A549 (cell line): Measurements from ENCODE around the gene MYO15A. TPM values are rescaled to one million over a fixed set of nuclear protein-coding genes. Genes with fewer than 3 reads are reported as not detected.

Experiments
- ATAC-seq, 2 experiments: fragments of 200-7000 bp in 1 of 2; fragments of >200 bp in 1 of 2; cut with Nextera tagmentation in 1 of 2; cut with Tn5 transposase in 1 of 2; 3 replicates each; pipeline versions ENCODE4 v1.8.0 to v1.9.1; 2018 to 2020; ENCODE audit warnings: mild to moderate bottlenecking in 1 of 2, moderate library complexity in 1 of 2
- CTCF ChIA-PET: fragments of 300-600 bp; sonication (Branson Sonifier 250); formaldehyde crosslinking; extraction: SDS; loops from one replicate; lab custom pipeline; 2021; ENCODE audit warnings: antibody characterized with exemption, inconsistent platforms; lab: Yijun Ruan, JAX
- POLR2A ChIA-PET: fragments of 350-600 bp; formaldehyde crosslinking; extraction: SDS; loops from one replicate; lab custom pipeline; 2021; ENCODE audit warnings: antibody characterized with exemption, inconsistent platforms; lab: Yijun Ruan, JAX
- DNase-seq, 2 experiments: peaks; one replicate each; pipeline versions ENCODE4 v3.0.0 to v3.0.0-alpha.2; 2011 to 2016; ENCODE audit warnings: low read depth in 1 of 2, low spot score in 1 of 2
- FAIRE-seq: peaks from 2 replicates; lab custom pipeline; 2011; peaks lifted over from hg19 to GRCh38; lab: Jason Lieb, UNC
- H3K27ac ChIP-seq, 2 experiments: fragments of >200 bp; sonication (Bioruptor Twin); formaldehyde crosslinking; 3 replicates each; pipeline ENCODE4 v1.5.1; 2016 to 2017
- H3K4me1 ChIP-seq: fragments of >200 bp; sonication (Bioruptor Twin); formaldehyde crosslinking; 3 replicates; pipeline ENCODE4 v1.6.1; 2016
- H3K4me2 ChIP-seq: fragments of >200 bp; sonication (Bioruptor Twin); formaldehyde crosslinking; 3 replicates; pipeline ENCODE4 v1.6.1; 2016
- H3K4me3 ChIP-seq: fragments of >200 bp; sonication (Bioruptor Twin); formaldehyde crosslinking; 3 replicates; pipeline ENCODE4 v1.5.1; 2016
- H3K9me3 ChIP-seq: fragments of >200 bp; sonication (Bioruptor Twin); formaldehyde crosslinking; 3 replicates; pipeline ENCODE4 v1.6.1; 2016
- ATOH8 ChIP-seq: fragments of 250-450 bp; sonication (Bioruptor Pico); IDR thresholded peaks from 2 replicates; pipeline ENCODE4 v1.5.0; 2020; ENCODE audit warnings: low read depth, mild to moderate bottlenecking, moderate library complexity
- BCL3 ChIP-seq: fragments of >200 bp; sonication (Bioruptor Twin); formaldehyde crosslinking; IDR thresholded peaks from 3 replicates; pipeline ENCODE4 v1.6.1; 2016
- CBX8 ChIP-seq: fragments of 200-600 bp; sonication (generic); IDR thresholded peaks from 2 replicates; pipeline ENCODE4 v1.6.1; 2016
- CEBPB ChIP-seq, 2 experiments: fragments of >200 bp in 1 of 2; sonication (Bioruptor Twin) in 1 of 2; formaldehyde crosslinking in 1 of 2; IDR thresholded peaks; 2 replicates each; pipeline ENCODE4 v1.6.1; 2012 to 2016
- CHD2 ChIP-seq: fragments of 150-350 bp; IDR thresholded peaks from 2 replicates; pipeline ENCODE4 v1.6.1; 2014; ENCODE audit warnings: low read length; ENCODE audit not compliant: partially characterized antibody
- E2F6 ChIP-seq: IDR thresholded peaks from 2 replicates; pipeline ENCODE4 v1.6.1; 2012; ENCODE audit warnings: low read depth, borderline replicate concordance
- FOSB ChIP-seq: fragments of 250-450 bp; sonication (Bioruptor Pico); IDR thresholded peaks from 2 replicates; pipeline ENCODE4 v1.5.0; 2020; ENCODE audit warnings: mild to moderate bottlenecking, moderate library complexity
- GATA3 ChIP-seq: IDR thresholded peaks from 2 replicates; pipeline ENCODE4 v1.6.1; 2012; ENCODE audit warnings: borderline replicate concordance
- HOXB5 ChIP-seq: fragments of 250-450 bp; sonication (Bioruptor Pico); IDR thresholded peaks from 2 replicates; pipeline ENCODE4 v1.5.0; 2020; ENCODE audit warnings: mild to moderate bottlenecking, moderate library complexity
- JUN ChIP-seq, 2 experiments: fragments of >200 bp; sonication (Bioruptor Twin); formaldehyde crosslinking; IDR thresholded peaks; 2 replicates in 1 of 2; 3 replicates in 1 of 2; pipeline ENCODE4 v1.6.1; 2016 to 2017
- MAX ChIP-seq: IDR thresholded peaks from 2 replicates; pipeline ENCODE4 v1.6.1; 2012
- PBX3 ChIP-seq: IDR thresholded peaks from 2 replicates; pipeline ENCODE4 v1.6.1; 2012
- POLR2A ChIP-seq: IDR thresholded peaks from 2 replicates; pipeline ENCODE4 v1.6.1; 2012; ENCODE audit warnings: mild to moderate bottlenecking, low read length
- TFCP2L1 ChIP-seq: fragments of 250-450 bp; sonication (Bioruptor Pico); IDR thresholded peaks from 2 replicates; pipeline ENCODE4 v1.5.0; 2021; ENCODE audit warnings: mild to moderate bottlenecking
- ZFP36 ChIP-seq: fragments of 450-650 bp; IDR thresholded peaks from 2 replicates; pipeline ENCODE4 v1.6.1; 2014; ENCODE audit warnings: borderline replicate concordance; ENCODE audit not compliant: partially characterized antibody
- WGBS: methylation state at CpG from one replicate; pipeline ENCODE4 v1.1.6; 2017; ENCODE audit errors: missing lambda C conversion rate; 5-methylcytosine and 5-hydroxymethylcytosine counted together
- polyA plus RNA-seq, 4 experiments: library from polyadenylated mRNA; depleted of rRNA in 3 of 4; stranded (reverse); fragments of >200 nt; fragmentation: RNase III in 1 of 4; extraction: RNeasy Plus Mini Kit Qiagen cat#74134 plus additional on column Dnase treatment in 1 of 4; gene quantifications; 2 replicates in 3 of 4; 3 replicates in 1 of 4; pipeline ENCODE4 v1.2.3, GENCODE V29; 2011 to 2017

The MYO15A gene
- polyA plus RNA-seq, 2 of the 4 experiments (the other 2 are of a cell fraction): 0.22 to 0.26 TPM

GRCh38 chr17:18224387-18225120 lies 116.0 kb downstream of the MYO15A start:
- Histone ChIP-seq H3K9me3 (no peaks in the 10 kb centered on the region), H3K4me3 (peak overlapping the region; percentile 34), H3K4me2 (peak overlapping the region; percentile 84), H3K27ac (peak overlapping the region; percentile 57 to 73), H3K4me1 (peaks cover 17% of the 10 kb centered on the region)
- FAIRE-seq (no peak), ATAC-seq (peak in 1 of 2 experiments; percentile 1; a peak in 2 of 6 replicates), DNase-seq (no peak)
- CTCF ChIA-PET: interaction anchor here (0.6 to 1.5 kb wide), 7 partner anchors 13 to 134 kb away, joined by 3 to 4 read pairs (median 3); no protein-coding TSS in a partner anchor
- 67% methylated on average over 23 of the region's 23 CpGs for WGBS
- TF ChIP-seq CEBPB (IDR thresholded peaks at IDR 0.05): no peak
- TF ChIP-seq PBX3: no peak
- TF ChIP-seq HOXB5 (CRISPR knock-in tag): no peak
- POLR2A ChIA-PET: interaction anchor here (2.1 kb wide), 1 partner anchor 41 kb away, joined by 6 read pairs; the partner anchor contains the start of gene ALKBH5

GRCh38 chr17:18225121-18225641 lies 116.6 kb downstream of the MYO15A start, which contains the start of gene LLGL1:
LLGL1 (plus strand) TSS chr17:18225635; CDS start chr17:18225683, 48 bp downstream.
- 4% methylated on average over 26 of the region's 60 CpGs for WGBS
- TF ChIP-seq E2F6: peak; percentile 50; the same call in 1 of the 2 replicates
- no peak for TF ChIP-seq CHD2
- TF ChIP-seq PBX3: peak; percentile 90
- H3K27ac ChIP-seq: peak within 1 kb of the TSS; percentile 85 to 96
- peak within 1 kb of the TSS; percentile 95 for H3K4me2 ChIP-seq
- peak; percentile 90 to 97 for ATAC-seq
- DNase-seq: peak; percentile 96 to 99
- H3K9me3 ChIP-seq: no peaks in the 10 kb centered on the region
- H3K4me3 ChIP-seq: peak within 1 kb of the TSS; percentile 79
- no peak for FAIRE-seq
- CTCF ChIA-PET: interaction anchor here (1.1 kb wide), 2 partner anchors 27 to 36 kb away, joined by 3 to 4 read pairs; no protein-coding TSS in a partner anchor
- peaks cover 17% of the 10 kb centered on the region for H3K4me1 ChIP-seq
- POLR2A ChIA-PET: no interaction called here

- no peak for FAIRE-seq
- ATAC-seq: peak; percentile 9 to 40
- peak overlapping the region; percentile 79 for H3K4me3 ChIP-seq
- 7% methylated on average over 14 of the region's 57 CpGs for WGBS
- no peaks in the 10 kb centered on the region for H3K9me3 ChIP-seq
- H3K27ac ChIP-seq: peak overlapping the region; percentile 85 to 96
- 0 out of 2 replicates have a peak, but pooled peaks have one; percentile 52 for TF ChIP-seq TFCP2L1
- no peak for TF ChIP-seq MAX
- TF ChIP-seq ATOH8: no peak
- 0 out of 3 replicates have a peak, but pooled peaks have one; percentile 30 for TF ChIP-seq BCL3
- peak; percentile 56 for TF ChIP-seq POLR2A
- TF ChIP-seq FOSB (CRISPR knock-in tag): no peak
- 0 out of 5 replicates have a peak, but pooled peaks of 1 of the 2 experiments have one; percentile 37 for TF ChIP-seq JUN (IDR thresholded peaks at IDR 0.05)
- no peak for TF ChIP-seq CBX8
- no peak for TF ChIP-seq ZFP36
- no peak for TF ChIP-seq GATA3
- TF ChIP-seq, all 56 proteins: peak for 4
- no peak for DNase-seq
- Histone ChIP-seq H3K4me1 (peaks cover 17% of the 10 kb centered on the region), H3K4me2 (peak overlapping the region; percentile 95)
- POLR2A ChIA-PET: no interaction called here
- CTCF ChIA-PET: interaction anchor here (0.8 to 1.1 kb wide), 2 partner anchors 11 to 27 kb away, joined by 3 to 4 read pairs; no protein-coding TSS in a partner anchor
Measured at GRCh38 chr17:18225642-18226283, 117.2 kb downstream of the MYO15A start.
